Activated CD4-positive, alpha-beta T cell treated with anti-CD3 and anti-CD28 coated beads for 36 hours (primary cell): ENCODE measurements around the gene SNAPIN. TPM values are rescaled to one million over a fixed set of nuclear protein-coding genes. Genes with fewer than 3 reads are reported as not detected.

Experiments used
- ATAC-seq: fragments of 200-7000 bp; cut with Tn5 transposase; one replicate; pipeline ENCODE4 v1.10.0; 2021; ENCODE audit warnings: mild to moderate bottlenecking, moderate library complexity
- CTCF ChIA-PET: fragments of 350-600 bp; sonication (Branson Sonifier 250); formaldehyde crosslinking; loops from one replicate; lab custom pipeline; 2021; ENCODE audit warnings: antibody characterized with exemption; lab: Charles Lee
- POLR2A ChIA-PET: fragments of 350-600 bp; sonication (Branson Sonifier 250); formaldehyde crosslinking; loops from one replicate; lab custom pipeline; 2021; ENCODE audit warnings: antibody characterized with exemption, inconsistent platforms; lab: Charles Lee
- DNase-seq: peaks from one replicate; pipeline ENCODE4 v3.0.0-alpha.2; 2020
- H3K27ac Mint-ChIP-seq: one replicate; pipeline ENCODE4 v1.8.0; 2021; ENCODE audit warnings: mixed read lengths
- H3K27me3 Mint-ChIP-seq: one replicate; pipeline ENCODE4 v1.8.0; 2021; ENCODE audit warnings: mixed read lengths
- H3K36me3 Mint-ChIP-seq: one replicate; pipeline ENCODE4 v1.8.0; 2021; ENCODE audit warnings: low read depth, mixed read lengths
- H3K4me1 Mint-ChIP-seq: one replicate; pipeline ENCODE4 v1.8.0; 2021; ENCODE audit warnings: mixed read lengths
- H3K4me3 Mint-ChIP-seq: one replicate; pipeline ENCODE4 v1.8.0; 2021; ENCODE audit warnings: mild to moderate bottlenecking, moderate library complexity, mixed read lengths
- H3K9me3 Mint-ChIP-seq: one replicate; pipeline ENCODE4 v1.8.0; 2021; ENCODE audit warnings: low read depth, mixed read lengths
- intact Hi-C, 2 experiments: fragments of 100-400 bp; cut with DNase I in 1 of 2; cut with micrococcal nuclease in 1 of 2; formaldehyde crosslinking; loops; one replicate each; pipeline versions ENCODE4 v1.14.2 to v1.15.1; 2022 to 2024; cut with DNase I, micrococcal nuclease
- total RNA-seq, 2 experiments: library from RNA; stranded (reverse); gene quantifications; one replicate each; pipeline ENCODE4 v1.2.3, GENCODE V29; 2021

The SNAPIN gene
- total RNA-seq, 2 experiments from 2014 or later, result 34.2 to 38.4 TPM

DNA sequence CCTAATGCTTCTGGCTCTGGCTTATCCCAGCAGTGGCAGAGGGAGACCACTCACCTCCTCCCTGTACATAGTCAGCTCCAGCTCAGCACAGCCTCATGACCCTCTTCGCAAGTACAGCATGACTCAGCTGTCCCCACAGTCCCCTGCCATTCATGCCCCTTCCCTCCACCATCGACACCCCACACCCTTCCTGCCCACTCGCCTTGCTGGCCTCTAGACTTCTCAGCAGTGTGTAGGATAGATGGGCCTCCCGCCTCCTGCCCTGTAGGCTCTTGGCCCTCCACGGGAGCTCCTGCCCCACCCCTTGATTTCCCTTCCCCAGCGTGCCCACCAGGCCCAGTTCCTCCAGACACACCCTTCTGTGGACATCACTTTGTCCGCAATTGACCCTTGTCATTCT lies 29.8 kb downstream of the SNAPIN start:
- Mint-ChIP-seq H3K9me3 (no peaks in the 10 kb centered on the region), H3K4me3 (no peak overlapping the region), H3K36me3 (no peaks in the 10 kb centered on the region), H3K4me1 (no peaks in the 10 kb centered on the region), H3K27ac (no peak overlapping the region), H3K27me3 (peaks cover 5% of the 10 kb centered on the region)
- CTCF ChIA-PET, result no interaction called here
- POLR2A ChIA-PET, result no interaction called here
- intact Hi-C loops, result no loop called here
- DNase-seq (no peak), ATAC-seq (no peak)

- intact Hi-C loops, result no loop called here
- Mint-ChIP-seq H3K36me3 (no peaks in the 10 kb centered on the region), H3K4me3 (no peak overlapping the region), H3K27ac (no peak overlapping the region), H3K4me1 (no peaks in the 10 kb centered on the region), H3K27me3 (peaks cover 3% of the 10 kb centered on the region), H3K9me3 (no peaks in the 10 kb centered on the region)
- no peak for DNase-seq
- no peak for ATAC-seq
- ChIA-PET POLR2A (no interaction called here), CTCF (interaction anchor here (0.5 kb wide), 1 partner anchor 22 kb away, joined by 3 read pairs; no protein-coding TSS in a partner anchor)
Measured at GRCh38 chr1:153688736-153689328, 30.3 kb downstream of the SNAPIN start.

DNA sequence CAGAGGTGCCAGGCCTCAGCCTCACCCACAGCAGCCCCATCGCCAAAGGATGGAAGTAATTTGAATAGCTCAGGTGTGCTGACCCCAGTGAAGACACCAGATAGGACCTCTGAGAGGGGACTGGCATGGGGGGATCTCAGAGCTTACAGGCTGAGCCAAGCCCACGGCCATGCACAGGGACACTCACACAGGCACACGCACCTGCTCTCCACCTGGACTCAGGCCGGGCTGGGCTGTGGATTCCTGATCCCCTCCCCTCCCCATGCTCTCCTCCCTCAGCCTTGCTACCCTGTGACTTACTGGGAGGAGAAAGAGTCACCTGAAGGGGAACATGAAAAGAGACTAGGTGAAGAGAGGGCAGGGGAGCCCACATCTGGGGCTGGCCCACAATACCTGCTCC lies 35.0 kb downstream of the SNAPIN start:
- H3K4me1 Mint-ChIP-seq, result no peaks in the 10 kb centered on the region
- DNase-seq (no peak), ATAC-seq (no peak)
- no peaks in the 10 kb centered on the region for H3K9me3 Mint-ChIP-seq
- H3K27me3 Mint-ChIP-seq, result peaks cover 3% of the 10 kb centered on the region
- ChIA-PET CTCF (interaction anchor here (1.4 kb wide), 1 partner anchor 17 kb away, joined by 4 read pairs; no protein-coding TSS in a partner anchor), POLR2A (no interaction called here)
- no peaks in the 10 kb centered on the region for H3K36me3 Mint-ChIP-seq
- H3K4me3 Mint-ChIP-seq, result no peak overlapping the region
- H3K27ac Mint-ChIP-seq, result no peak overlapping the region
- intact Hi-C loops, result no loop called here

DNA sequence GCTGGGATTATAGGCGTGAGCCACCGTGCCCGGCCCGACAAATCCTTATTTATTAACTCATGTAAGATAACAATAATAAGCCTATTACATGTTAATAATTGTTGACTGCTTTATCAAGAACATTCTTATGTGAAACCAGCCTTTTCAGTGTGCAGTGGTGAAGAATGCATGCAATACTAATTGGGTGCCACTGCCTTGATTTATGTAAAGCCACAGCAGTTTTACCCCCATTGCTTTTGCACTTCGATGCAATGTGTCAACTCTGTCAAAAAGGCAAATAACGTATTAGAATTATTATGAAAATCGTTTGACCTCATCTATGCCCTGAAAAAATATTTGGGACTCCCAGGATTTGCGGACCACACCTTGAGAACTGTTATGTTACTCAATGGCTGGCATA lies 38.2 kb downstream of the SNAPIN start:
- ATAC-seq (no peak), DNase-seq (no peak)
- CTCF ChIA-PET, result interaction anchor here (1.4 kb wide), 1 partner anchor 203 kb away, joined by 3 read pairs; no protein-coding TSS in a partner anchor
- Mint-ChIP-seq H3K4me3 (no peak overlapping the region), H3K27me3 (peaks cover 3% of the 10 kb centered on the region), H3K9me3 (no peaks in the 10 kb centered on the region), H3K4me1 (no peaks in the 10 kb centered on the region), H3K27ac (no peak overlapping the region), H3K36me3 (no peaks in the 10 kb centered on the region)
- POLR2A ChIA-PET, result no interaction called here
- intact Hi-C loops, result no loop called here

DNA sequence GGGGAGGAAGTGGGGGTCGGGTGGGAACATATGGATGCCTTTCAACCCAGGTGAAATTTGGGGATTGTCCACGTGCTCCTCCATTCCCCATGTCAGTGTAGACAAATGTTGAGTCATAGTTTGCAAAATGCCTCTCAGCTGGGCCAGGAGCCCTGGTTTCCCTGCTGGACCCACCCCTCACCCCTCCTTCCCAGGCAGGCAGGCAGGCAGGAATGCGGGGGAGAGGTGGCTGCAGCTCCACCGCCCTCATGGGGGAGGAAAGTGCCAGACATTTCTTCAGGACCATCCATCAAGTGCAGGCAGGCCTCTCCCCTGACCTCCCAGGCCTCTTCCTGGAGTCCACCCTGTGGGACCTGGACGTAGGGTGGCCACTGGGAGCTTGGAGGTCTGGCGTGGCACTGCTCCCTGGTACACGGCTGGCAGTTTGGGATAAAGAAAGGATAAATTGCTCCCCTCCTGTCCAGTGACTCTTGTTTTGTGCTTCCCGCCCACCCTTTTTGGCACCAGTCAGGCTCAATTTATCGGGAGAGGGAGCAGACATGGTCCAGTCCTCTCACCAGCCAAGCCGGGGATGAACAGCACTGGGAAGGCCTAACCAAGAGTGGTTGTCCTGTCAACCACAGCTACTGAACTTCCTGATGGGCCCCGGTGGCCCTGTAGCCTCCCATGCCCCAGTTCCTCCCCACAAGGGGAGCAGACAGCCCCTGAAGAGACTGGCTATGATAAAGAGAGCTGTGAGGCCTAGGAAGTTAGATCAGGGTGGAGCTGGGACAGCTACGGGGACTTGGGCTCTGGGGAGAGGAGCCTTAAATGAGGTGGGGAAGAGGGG lies 38.9 kb downstream of the SNAPIN start:
- no peaks in the 10 kb centered on the region for H3K36me3 Mint-ChIP-seq

GRCh38 chr1:153698020-153698922 lies 39.8 kb downstream of the SNAPIN start:
- Mint-ChIP-seq H3K4me3 (no peak overlapping the region), H3K27ac (no peak overlapping the region), H3K4me1 (no peaks in the 10 kb centered on the region), H3K27me3 (peaks cover 3% of the 10 kb centered on the region), H3K9me3 (no peaks in the 10 kb centered on the region), H3K36me3 (no peaks in the 10 kb centered on the region)
- ChIA-PET POLR2A (interaction anchor here (0.6 kb wide), 1 partner anchor 138 kb away, joined by 3 read pairs; no protein-coding TSS in a partner anchor), CTCF (interaction anchor here (1.4 kb wide), 1 partner anchor 204 kb away, joined by 3 read pairs; no protein-coding TSS in a partner anchor)
- intact Hi-C loops, result no loop called here
- DNase-seq, result no peak
- ATAC-seq, result no peak

More for the DNA sequence above, 38.9 kb downstream of the SNAPIN start:
- Mint-ChIP-seq H3K27me3 (peaks cover 3% of the 10 kb centered on the region), H3K9me3 (no peaks in the 10 kb centered on the region), H3K4me1 (no peaks in the 10 kb centered on the region), H3K4me3 (no peak overlapping the region), H3K27ac (no peak overlapping the region)
- DNase-seq, result no peak
- ATAC-seq, result no peak
- POLR2A ChIA-PET, result no interaction called here
- intact Hi-C loops, result no loop called here
- CTCF ChIA-PET, result interaction anchor here (1.4 kb wide), 1 partner anchor 203 kb away, joined by 3 read pairs; no protein-coding TSS in a partner anchor

GRCh38 chr1:153698923-153699714 lies 40.6 kb downstream of the SNAPIN start:
- no peak overlapping the region for H3K4me3 Mint-ChIP-seq
- no peak for ATAC-seq
- POLR2A ChIA-PET, result interaction anchor here (0.6 kb wide), 2 partner anchors 54 to 137 kb away, joined by 3 to 13 read pairs; no protein-coding TSS in a partner anchor
- H3K9me3 Mint-ChIP-seq, result no peaks in the 10 kb centered on the region
- CTCF ChIA-PET, result interaction anchor here (1.1 kb wide), 1 partner anchor 19 kb away, joined by 3 read pairs; no protein-coding TSS in a partner anchor
- intact Hi-C loops, result no loop called here
- DNase-seq, result no peak
- no peaks in the 10 kb centered on the region for H3K4me1 Mint-ChIP-seq
- H3K27ac Mint-ChIP-seq, result no peak overlapping the region
- H3K27me3 Mint-ChIP-seq, result peaks cover 3% of the 10 kb centered on the region
- H3K36me3 Mint-ChIP-seq, result no peaks in the 10 kb centered on the region

GRCh38 chr1:153699768-153700167 lies 41.3 kb downstream of the SNAPIN start:
- ATAC-seq (no peak), DNase-seq (no peak)
- Mint-ChIP-seq H3K9me3 (no peaks in the 10 kb centered on the region), H3K36me3 (no peaks in the 10 kb centered on the region), H3K4me1 (no peaks in the 10 kb centered on the region), H3K4me3 (no peak overlapping the region), H3K27ac (no peak overlapping the region), H3K27me3 (peaks cover 3% of the 10 kb centered on the region)
- CTCF ChIA-PET, result interaction anchor here (0.6 to 1.1 kb wide), 2 partner anchors 20 kb away, joined by 3 read pairs; no protein-coding TSS in a partner anchor
- POLR2A ChIA-PET, result interaction anchor here (0.6 kb wide), 1 partner anchor 53 kb away, joined by 13 read pairs; no protein-coding TSS in a partner anchor
- intact Hi-C loops, result no loop called here

DNA sequence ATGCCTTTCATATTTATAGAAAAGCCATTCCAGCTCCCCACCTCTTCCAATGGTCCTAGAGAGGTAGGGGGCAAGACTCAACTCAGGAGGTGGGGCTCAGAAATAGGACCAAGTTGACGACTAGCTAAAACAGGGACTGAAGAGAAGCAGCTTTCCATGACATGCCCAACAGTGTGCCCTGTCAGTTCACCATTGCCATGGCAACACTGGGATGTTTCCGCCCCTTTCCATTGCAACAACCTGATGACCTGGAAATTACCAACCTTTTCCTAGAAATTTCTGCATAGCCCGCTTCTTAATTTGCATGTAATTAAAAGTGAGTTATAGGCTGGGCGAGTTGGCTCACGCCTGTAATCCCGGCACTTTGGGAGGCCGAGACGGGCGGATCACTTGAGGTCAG lies 47.0 kb downstream of the SNAPIN start:
- ChIA-PET CTCF (interaction anchor here (1.7 kb wide), 1 partner anchor 44 kb away, joined by 4 read pairs; no protein-coding TSS in a partner anchor), POLR2A (no interaction called here)
- DNase-seq (no peak), ATAC-seq (no peak)
- Mint-ChIP-seq H3K27ac (no peak overlapping the region), H3K36me3 (no peaks in the 10 kb centered on the region), H3K27me3 (no peaks in the 10 kb centered on the region), H3K4me1 (no peaks in the 10 kb centered on the region), H3K9me3 (no peaks in the 10 kb centered on the region), H3K4me3 (no peak overlapping the region)
- intact Hi-C loops, result no loop called here

GRCh38 chr1:153711026-153711425 lies 52.5 kb downstream of the SNAPIN start:
- Mint-ChIP-seq H3K4me3 (no peak overlapping the region), H3K27ac (no peak overlapping the region), H3K27me3 (peaks cover 9% of the 10 kb centered on the region), H3K36me3 (no peaks in the 10 kb centered on the region), H3K4me1 (no peaks in the 10 kb centered on the region), H3K9me3 (no peaks in the 10 kb centered on the region)
- ChIA-PET POLR2A (no interaction called here), CTCF (interaction anchor here (0.7 kb wide), 1 partner anchor 349 kb away, joined by 3 read pairs; no protein-coding TSS in a partner anchor)
- intact Hi-C loops, result no loop called here
- DNase-seq (no peak), ATAC-seq (no peak)
